ENCODE measurements around the gene LHFPL3. TPM values are rescaled to one million over a fixed set of nuclear protein-coding genes. Genes with fewer than 3 reads are reported as not detected.

LHFPL3 gene
- total and polyA plus RNA-seq, 2 of the 13 experiments (the other 11 are each of a cell fraction or from before 2014, with no cell fraction given): not detected

GRCh38 chr7:104767826-104768536, 439.6 kb downstream of the LHFPL3 start:
- WGBS (ENCODE audit: low lambda C conversion rate): 0% methylated on average over 4 of the region's 4 CpGs
- no peaks in the 10 kb centered on the region for H3K79me2 ChIP-seq (ENCODE audit: insufficient read depth, low read length)
- intact Hi-C loops (cut with micrococcal nuclease; ENCODE audit: unreplicated experiment): no loop called here
- TF ChIP-seq POLR2AphosphoS5 (IDR thresholded peaks at IDR 0.05; ENCODE audit: low read depth, low read length) (no peak), TIGD3 (CRISPR knock-in tag; IDR thresholded peaks at IDR 0.05; ENCODE audit: borderline replicate concordance) (no peak), ZNF850 (CRISPR knock-in tag; conservative IDR thresholded peaks at IDR 0.05) (no peak), MXD4 (CRISPR knock-in tag; IDR thresholded peaks at IDR 0.05) (no peak), FOXO4 (CRISPR knock-in tag; conservative IDR thresholded peaks at IDR 0.05) (no peak), HDAC1 (CRISPR knock-in tag; IDR thresholded peaks at IDR 0.05) (no peak), PRDM15 (CRISPR knock-in tag; IDR thresholded peaks at IDR 0.05) (no peak), ZNF577 (CRISPR knock-in tag; IDR thresholded peaks at IDR 0.05; ENCODE audit: borderline replicate concordance, low read depth) (no peak), ZNF549 (CRISPR knock-in tag; IDR thresholded peaks at IDR 0.05) (no peak), NFYB (CRISPR knock-in tag; IDR thresholded peaks at IDR 0.05) (no peak)
- no peaks in the 10 kb centered on the region for H4K20me1 ChIP-seq (ENCODE audit: insufficient read depth, low read length)
- no peak overlapping the region for H2AFZ ChIP-seq (ENCODE audit: low read length)
- H3K27me3 ChIP-seq (ENCODE audit: control insufficient read depth in 1 of 2, insufficient read depth in 2 of 2, low read length in 2 of 2): no peaks in the 10 kb centered on the region; a peak in 1 of 5 replicates
- no peaks in the 10 kb centered on the region for H3K36me3 ChIP-seq (replicated peaks in 1 of 2; ENCODE audit: control insufficient read depth in 1 of 2, insufficient read depth in 2 of 2, low read length in 2 of 2)
- BruUV-seq (replicated peaks): no TSS peak
- H3K4me3 ChIP-seq (replicated peaks in 1 of 3; ENCODE audit: insufficient read depth in 1 of 3, low read depth in 2 of 3, low read length in 3 of 3): no peak overlapping the region
- H3K27ac ChIP-seq (ENCODE audit: extremely low read length, insufficient read depth, low read length): no peak overlapping the region
- H3K9ac ChIP-seq (ENCODE audit: insufficient read depth, low read depth, low read length): no peak overlapping the region
- no peaks in the 10 kb centered on the region for H3K4me1 ChIP-seq (ENCODE audit: insufficient read depth, low read length)
- FAIRE-seq (no peak), DNase-seq (ENCODE audit: low spot score) (no peak), ATAC-seq (no peak)
- CTCF ChIA-PET (ENCODE audit: low intra/inter-chr PET ratio, low total read pairs): no interaction called here
- H3K4me2 ChIP-seq (ENCODE audit: low read depth, low read length): no peak overlapping the region
- in situ Hi-C loops (cut with HindIII; ENCODE audit: extremely low pct_ligation_motif_present, low pct_unique_long_range_greater_than_20kb): no loop called here
- POLR2A ChIA-PET: no interaction called here
- H3K9me3 ChIP-seq (ENCODE audit: low read length): no peaks in the 10 kb centered on the region
